Bronchial epithelial cell (primary cell): ENCODE measurements around the gene CIAO2B. TPM values are rescaled to one million over a fixed set of nuclear protein-coding genes. Genes with fewer than 3 reads are reported as not detected.

ENCODE experiments used
- DNase-seq: peaks from one replicate; pipeline ENCODE4 v3.0.0-alpha.2; 2010; ENCODE audit warnings: low read depth
- FAIRE-seq: peaks from 2 replicates; lab custom pipeline; 2011; peaks lifted over from hg19 to GRCh38; lab: Jason Lieb, UNC
- H3K27me3 ChIP-seq: 2 replicates; pipeline ENCODE4 v1.5.1; 2011; ENCODE audit warnings: low read length; ENCODE audit not compliant: control insufficient read depth, insufficient read depth
- H3K36me3 ChIP-seq: 2 replicates; pipeline ENCODE4 v1.5.1; 2011; ENCODE audit warnings: low read length; ENCODE audit not compliant: control insufficient read depth, insufficient read depth
- H3K4me3 ChIP-seq: 2 replicates; pipeline ENCODE4 v1.5.1; 2011; ENCODE audit warnings: mild to moderate bottlenecking, low read depth, low read length, control low read depth
- CTCF ChIP-seq: IDR thresholded peaks from 2 replicates; pipeline ENCODE4 v1.5.1; 2011; ENCODE audit warnings: mild to moderate bottlenecking, moderate library complexity, low read length, control low read depth, inconsistent platforms; ENCODE audit not compliant: insufficient read depth, severe bottlenecking
- total RNA-seq: library from RNA; depleted of rRNA; stranded (reverse); fragments of >200 nt; gene quantifications from 2 replicates; pipeline ENCODE4 v1.2.1, GENCODE V29; 2014

Gene CIAO2B
- 227 and 333 TPM in 2 replicates for total RNA-seq

GRCh38 chr16:66934138-66934838, at the start of gene CIAO2B:
Gene CIAO2B, minus strand, starts transcription at chr16:66934402. Its CDS starts 38 bp downstream, at chr16:66934364.
- FAIRE-seq: no peak
- Histone ChIP-seq H3K4me3 (peak within 1 kb of the TSS; percentile 95), H3K27me3 (no peaks in the 10 kb centered on the region), H3K36me3 (peaks cover 15% of the 10 kb centered on the region)
- no peak for TF ChIP-seq CTCF
- DNase-seq: peak; percentile 56

- FAIRE-seq (no peak), DNase-seq (no peak)
- H3K4me3 ChIP-seq: no peak overlapping the region
- no peaks in the 10 kb centered on the region for H3K36me3 ChIP-seq
- no peaks in the 10 kb centered on the region for H3K27me3 ChIP-seq
- TF ChIP-seq CTCF: no peak
Observed at GRCh38 chr16:66983033-66983432, 48.8 kb upstream of the CIAO2B start.

GRCh38 chr16:66979011-66979717, 45.0 kb upstream of the CIAO2B start:
- FAIRE-seq (no peak), DNase-seq (peak; percentile 26)
- no peak for TF ChIP-seq CTCF
- Histone ChIP-seq H3K36me3 (no peaks in the 10 kb centered on the region), H3K4me3 (no peak overlapping the region), H3K27me3 (no peaks in the 10 kb centered on the region)

GRCh38 chr16:66977341-66978113, 43.3 kb upstream of the CIAO2B start:
- Histone ChIP-seq H3K4me3 (no peak overlapping the region), H3K27me3 (no peaks in the 10 kb centered on the region), H3K36me3 (no peaks in the 10 kb centered on the region)
- DNase-seq (peak; percentile 60), FAIRE-seq (no peak)
- TF ChIP-seq CTCF: peak; percentile 96

- TF ChIP-seq CTCF: no peak
- Histone ChIP-seq H3K4me3 (no peak overlapping the region), H3K27me3 (no peaks in the 10 kb centered on the region), H3K36me3 (no peaks in the 10 kb centered on the region)
- FAIRE-seq (no peak), DNase-seq (no peak)
Observed at GRCh38 chr16:66976746-66977145, 42.5 kb upstream of the CIAO2B start.
